IPS DF 6.9 (cell line): ENCODE data around the gene LHPP.
"Not testable (repeated sequence)": the region's sequence is repeated elsewhere in the genome, so short reads cannot be mapped to it uniquely, and the experiment has no call there.

Experiments
- DNase-seq: peaks from one replicate; pipeline ENCODE4 v3.0.0-alpha.2; 2013; ENCODE audit warnings: low read depth, low spot score
- H3K27ac ChIP-seq: one replicate; pipeline ENCODE4 v1.5.1; 2013; ENCODE audit warnings: low read length, control low read depth
- H3K27me3 ChIP-seq: 2 replicates; pipeline ENCODE4 v1.6.1; 2013; ENCODE audit warnings: mild to moderate bottlenecking, low read length; ENCODE audit not compliant: control insufficient read depth, insufficient read depth
- H3K36me3 ChIP-seq: 2 replicates; pipeline ENCODE4 v1.6.1; 2013; ENCODE audit warnings: low read length; ENCODE audit not compliant: control insufficient read depth, insufficient read depth
- H3K4me1 ChIP-seq: 2 replicates; pipeline ENCODE4 v1.6.1; 2013; ENCODE audit warnings: low read length; ENCODE audit not compliant: control insufficient read depth, insufficient read depth
- H3K4me3 ChIP-seq: 2 replicates; pipeline ENCODE4 v1.5.1; 2013; ENCODE audit warnings: mild to moderate bottlenecking, low read length
- H3K9me3 ChIP-seq: 2 replicates; pipeline ENCODE4 v1.6.1; 2013; ENCODE audit warnings: low read length, inconsistent platforms; ENCODE audit not compliant: control insufficient read depth, insufficient read depth
- WGBS: extraction: QIAGEN DNeasy Blood & Tissue Kit; methylation state at CpG from one replicate; pipeline ENCODE4 v1.1.7; 2013; ENCODE audit warnings: mixed read lengths, missing lambda C conversion rate; ENCODE audit not compliant: insufficient read length, insufficient coverage; 5-methylcytosine and 5-hydroxymethylcytosine counted together

Gene LHPP

GRCh38 chr10:124425227-124425962, 36.2 kb upstream of the LHPP start:
- DNase-seq = no peak
- Histone ChIP-seq H3K9me3 (no peaks in the 10 kb centered on the region), H3K27ac (no peak overlapping the region), H3K27me3 (no peaks in the 10 kb centered on the region), H3K36me3 (no peaks in the 10 kb centered on the region), H3K4me3 (no peak overlapping the region), H3K4me1 (peaks cover 2% of the 10 kb centered on the region; the same call in 1 of the 2 replicates)
- WGBS = no CpG with 5 or more reads among the region's 4 CpGs

- peaks cover 2% of the 10 kb centered on the region; the same call in 1 of the 2 replicates for H3K4me1 ChIP-seq
- no peak for DNase-seq
- no peak overlapping the region for H3K4me3 ChIP-seq
- H3K27ac ChIP-seq = no peak overlapping the region
- no peaks in the 10 kb centered on the region for H3K36me3 ChIP-seq
- H3K27me3 ChIP-seq = no peaks in the 10 kb centered on the region
- no peaks in the 10 kb centered on the region for H3K9me3 ChIP-seq
- no CpG with 5 or more reads among the region's 3 CpGs for WGBS
Observed at GRCh38 chr10:124428207-124428777, 33.3 kb upstream of the LHPP start.

GRCh38 chr10:124429576-124429975, 32.0 kb upstream of the LHPP start:
- no peaks in the 10 kb centered on the region for H3K27me3 ChIP-seq
- DNase-seq = no peak
- WGBS = no CpG with 5 or more reads among the region's 5 CpGs
- no peaks in the 10 kb centered on the region for H3K9me3 ChIP-seq
- no peaks in the 10 kb centered on the region for H3K4me1 ChIP-seq
- H3K4me3 ChIP-seq = no peak overlapping the region
- no peaks in the 10 kb centered on the region for H3K36me3 ChIP-seq
- H3K27ac ChIP-seq = no peak overlapping the region

GRCh38 chr10:124430077-124430476, 31.5 kb upstream of the LHPP start:
- Histone ChIP-seq H3K9me3 (no peaks in the 10 kb centered on the region), H3K27me3 (no peaks in the 10 kb centered on the region), H3K36me3 (no peaks in the 10 kb centered on the region), H3K4me3 (no peak overlapping the region), H3K27ac (no peak overlapping the region), H3K4me1 (no peaks in the 10 kb centered on the region)
- no CpG with 5 or more reads among the region's 4 CpGs for WGBS
- DNase-seq = no peak

- no CpG with 5 or more reads among the region's 3 CpGs for WGBS
Observed at GRCh38 chr10:124433461-124433860, 28.2 kb upstream of the LHPP start.

GRCh38 chr10:124435683-124436082, 25.9 kb upstream of the LHPP start:
- H3K27ac ChIP-seq, DNase-seq, H3K9me3 ChIP-seq, H3K27me3 ChIP-seq, H3K4me3 ChIP-seq, H3K36me3 ChIP-seq, H3K4me1 ChIP-seq: not testable (repeated sequence)
- WGBS = no CpG with 5 or more reads among the region's 4 CpGs

More at GRCh38 chr10:124433461-124433860, 28.2 kb upstream of the LHPP start:
- DNase-seq = no peak
- Histone ChIP-seq H3K4me1 (no peaks in the 10 kb centered on the region), H3K9me3 (no peaks in the 10 kb centered on the region), H3K27ac (no peak overlapping the region), H3K36me3 (no peaks in the 10 kb centered on the region), H3K27me3 (no peaks in the 10 kb centered on the region), H3K4me3 (no peak overlapping the region)

DNA sequence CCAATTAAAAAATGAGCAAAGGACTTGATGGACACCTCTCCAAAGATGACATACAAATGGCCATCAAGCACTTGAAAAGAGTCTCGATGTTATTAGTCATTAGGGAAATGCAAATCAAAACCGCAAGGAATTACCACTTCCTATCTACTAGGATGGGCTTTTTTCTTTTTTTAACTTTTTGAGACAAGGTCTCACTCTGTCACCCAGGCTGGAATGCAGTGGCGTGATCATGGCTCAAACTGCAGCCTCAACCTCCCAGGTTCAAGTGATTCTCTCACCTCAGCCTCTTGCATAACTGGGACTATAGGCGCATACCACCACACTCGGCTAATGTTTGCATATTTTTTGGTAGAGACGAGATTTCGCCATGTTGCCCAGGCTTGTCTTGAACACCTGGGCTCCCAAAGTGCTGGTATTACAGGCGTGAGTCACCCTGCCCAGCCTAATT, 25.4 kb upstream of the LHPP start:
- WGBS = no CpG with 5 or more reads among the region's 8 CpGs
- no peak for DNase-seq

DNA sequence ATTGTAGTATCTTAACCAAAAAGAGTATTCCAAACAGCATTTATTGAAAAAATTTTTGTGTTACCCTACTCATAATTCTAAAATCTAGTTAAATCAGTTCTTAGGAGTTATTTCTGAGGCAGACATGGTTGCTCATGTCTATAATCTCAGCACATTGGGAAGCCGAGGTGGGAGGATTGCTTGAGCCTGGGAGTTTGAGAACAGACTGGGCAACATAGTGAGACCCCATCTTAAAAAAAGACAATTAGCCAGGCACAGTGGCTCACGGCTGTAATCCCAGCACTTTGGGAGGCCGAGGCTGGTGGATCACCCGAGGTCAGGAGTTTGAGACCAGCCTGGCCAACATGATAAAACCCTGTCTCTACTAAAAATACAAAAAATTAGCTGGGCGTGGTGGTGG, 19.9 kb upstream of the LHPP start:
- H3K27me3 ChIP-seq, H3K27ac ChIP-seq, H3K9me3 ChIP-seq, H3K4me1 ChIP-seq, H3K4me3 ChIP-seq, DNase-seq, H3K36me3 ChIP-seq: not testable (repeated sequence)
- no CpG with 5 or more reads among the region's 5 CpGs for WGBS

More for the DNA sequence above, 25.4 kb upstream of the LHPP start:
- no peaks in the 10 kb centered on the region for H3K4me1 ChIP-seq
- H3K4me3 ChIP-seq = no peak overlapping the region
- H3K36me3 ChIP-seq = no peaks in the 10 kb centered on the region
- H3K27ac ChIP-seq = no peak overlapping the region
- H3K9me3 ChIP-seq = no peaks in the 10 kb centered on the region
- no peaks in the 10 kb centered on the region for H3K27me3 ChIP-seq

- no peak for DNase-seq
- Histone ChIP-seq H3K27me3 (peaks cover 19% of the 10 kb centered on the region; the same call in 1 of the 2 replicates), H3K9me3 (no peaks in the 10 kb centered on the region), H3K4me1 (peaks cover 8% of the 10 kb centered on the region; the same call in 1 of the 2 replicates), H3K4me3 (peak overlapping the region; percentile 40; the same call in 1 of the 2 replicates), H3K27ac (no peak overlapping the region), H3K36me3 (no peaks in the 10 kb centered on the region)
- no CpG with 5 or more reads among the region's 71 CpGs for WGBS
Observed at GRCh38 chr10:124446830-124447750, 14.5 kb upstream of the LHPP start.

DNA sequence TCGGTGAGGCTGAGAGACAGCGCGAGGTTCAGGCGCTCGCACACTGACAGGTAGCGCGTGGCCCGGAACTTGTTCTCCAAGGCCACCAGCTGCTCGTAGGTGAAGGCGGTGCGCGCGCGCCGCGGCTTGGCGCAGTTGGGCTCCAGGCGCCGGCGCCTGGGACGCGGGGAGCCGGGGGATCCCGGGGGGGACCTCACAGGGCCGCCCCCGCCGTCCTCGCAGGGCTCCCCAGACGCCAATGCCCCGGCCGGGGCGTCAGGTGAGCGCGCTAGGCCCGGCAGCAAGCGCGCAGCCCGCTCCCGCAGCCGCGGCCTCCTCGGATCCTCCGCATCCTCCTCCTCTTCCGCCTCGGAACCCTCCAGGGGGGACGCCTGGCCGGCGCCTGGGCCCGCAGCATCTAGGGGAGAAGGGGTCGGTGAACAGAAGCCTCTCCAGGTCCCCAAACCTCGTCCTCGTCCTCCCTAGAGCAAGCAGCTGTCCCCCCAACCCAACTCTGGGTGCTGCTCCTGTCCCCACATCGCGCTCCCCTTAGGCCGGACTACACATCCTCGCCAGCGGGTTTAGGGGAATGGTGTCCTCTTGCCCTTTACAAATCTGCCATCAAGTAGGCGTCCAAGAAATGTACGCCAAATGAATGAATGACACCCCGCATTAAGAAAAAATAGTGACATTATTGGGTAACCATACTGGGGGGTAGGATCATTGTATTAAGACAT, 13.7 kb upstream of the LHPP start:
- DNase-seq = no peak
- peaks cover 19% of the 10 kb centered on the region; the same call in 1 of the 2 replicates for H3K27me3 ChIP-seq
- H3K27ac ChIP-seq = no peak overlapping the region
- H3K36me3 ChIP-seq = no peaks in the 10 kb centered on the region
- peaks cover 8% of the 10 kb centered on the region; the same call in 1 of the 2 replicates for H3K4me1 ChIP-seq
- peak overlapping the region; percentile 40; the same call in 1 of the 2 replicates for H3K4me3 ChIP-seq
- H3K9me3 ChIP-seq = no peaks in the 10 kb centered on the region
- no CpG with 5 or more reads among the region's 60 CpGs for WGBS
